ENCODE data around the gene FREM1. TPM values are rescaled to one million over a fixed set of nuclear protein-coding genes. Genes with fewer than 3 reads are reported as not detected.

Gene FREM1
- total RNA-seq, 2 experiments from 2014 or later: not detected

DNA sequence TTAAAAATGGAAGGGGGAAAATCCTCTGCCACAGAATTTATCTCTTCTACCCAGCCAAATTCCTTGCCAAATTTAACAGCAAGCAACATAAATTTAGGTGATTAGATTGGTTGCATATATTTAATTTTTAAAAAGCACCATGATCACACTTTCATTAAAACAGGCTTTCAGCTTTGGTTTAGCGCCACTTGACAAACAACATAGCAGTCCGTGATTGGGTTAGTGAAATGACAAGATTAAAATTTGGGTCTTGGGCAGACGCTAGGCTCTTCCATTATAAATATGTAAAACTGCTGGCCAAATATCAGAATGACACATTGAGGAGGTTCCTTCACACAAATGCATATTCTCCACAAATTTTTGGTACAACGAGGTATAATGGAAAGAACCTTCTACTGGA, 129.5 kb downstream of the FREM1 start:
- TF ChIP-seq, protein P1, sequence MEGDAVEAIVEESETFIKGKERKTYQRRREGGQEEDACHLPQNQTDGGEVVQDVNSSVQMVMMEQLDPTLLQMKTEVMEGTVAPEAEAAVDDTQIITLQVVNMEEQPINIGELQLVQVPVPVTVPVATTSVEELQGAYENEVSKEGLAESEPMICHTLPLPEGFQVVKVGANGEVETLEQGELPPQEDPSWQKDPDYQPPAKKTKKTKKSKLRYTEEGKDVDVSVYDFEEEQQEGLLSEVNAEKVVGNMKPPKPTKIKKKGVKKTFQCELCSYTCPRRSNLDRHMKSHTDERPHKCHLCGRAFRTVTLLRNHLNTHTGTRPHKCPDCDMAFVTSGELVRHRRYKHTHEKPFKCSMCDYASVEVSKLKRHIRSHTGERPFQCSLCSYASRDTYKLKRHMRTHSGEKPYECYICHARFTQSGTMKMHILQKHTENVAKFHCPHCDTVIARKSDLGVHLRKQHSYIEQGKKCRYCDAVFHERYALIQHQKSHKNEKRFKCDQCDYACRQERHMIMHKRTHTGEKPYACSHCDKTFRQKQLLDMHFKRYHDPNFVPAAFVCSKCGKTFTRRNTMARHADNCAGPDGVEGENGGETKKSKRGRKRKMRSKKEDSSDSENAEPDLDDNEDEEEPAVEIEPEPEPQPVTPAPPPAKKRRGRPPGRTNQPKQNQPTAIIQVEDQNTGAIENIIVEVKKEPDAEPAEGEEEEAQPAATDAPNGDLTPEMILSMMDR (conservative IDR thresholded peaks at IDR 0.05; ENCODE audit: low read length): no peak
- Histone ChIP-seq H3K36me3 (ENCODE audit: insufficient read depth, low read length) (no peaks in the 10 kb centered on the region), H3K79me2 (ENCODE audit: insufficient read depth, low read depth, low read length) (no peaks in the 10 kb centered on the region), H3K9me2 (ENCODE audit: insufficient read depth, low read length) (no peaks in the 10 kb centered on the region), H3K4me2 (ENCODE audit: low read length) (no peak overlapping the region), H4K20me1 (ENCODE audit: insufficient read depth, low read length) (no peaks in the 10 kb centered on the region), H3K27ac (ENCODE audit: low read depth, low read length, poor library complexity, severe bottlenecking) (no peak overlapping the region), H2AFZ (ENCODE audit: low read length) (no peak overlapping the region), H3K4me1 (ENCODE audit: insufficient read depth, low read length, poor library complexity, severe bottlenecking) (no peaks in the 10 kb centered on the region), H3K9me3 (ENCODE audit: low read length) (no peaks in the 10 kb centered on the region), H3K4me3 (ENCODE audit: low read depth, low read length, poor library complexity, severe bottlenecking) (no peak overlapping the region)
- intact Hi-C loops (cut with micrococcal nuclease; ENCODE audit: unreplicated experiment): no loop called here
- ChIA-PET CTCF (ENCODE audit: unreplicated experiment) (no interaction called here), POLR2A (interaction anchor here (0.7 to 0.8 kb wide), 2 partner anchors 40 to 127 kb away, joined by 3 to 6 read pairs; no protein-coding TSS in a partner anchor)
- no peak for DNase-seq (ENCODE audit: low spot score)
- BruUV-seq (replicated peaks): no TSS peak

DNA sequence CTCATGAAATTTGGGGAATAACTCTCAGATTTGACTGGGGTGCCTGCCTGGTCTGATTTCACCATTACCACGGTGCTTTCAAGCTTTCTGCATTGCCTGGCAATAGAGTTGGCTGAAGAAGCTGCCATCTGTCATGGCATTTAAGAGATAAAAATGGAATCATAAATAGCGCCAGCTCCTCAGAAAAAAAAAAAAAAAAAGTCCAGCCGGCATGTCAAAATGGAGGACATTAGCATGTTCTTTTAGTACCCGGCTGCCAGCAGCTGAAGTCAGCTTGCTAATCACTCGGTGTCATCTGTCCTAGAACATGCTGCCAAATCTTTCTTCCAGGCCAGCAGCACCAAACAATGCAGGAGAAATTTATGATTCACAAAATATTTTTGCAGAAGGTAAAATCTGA, 130.0 kb downstream of the FREM1 start:
- H3K4me1 ChIP-seq (ENCODE audit: insufficient read depth, low read length, poor library complexity, severe bottlenecking): no peaks in the 10 kb centered on the region
- H3K4me3 ChIP-seq (ENCODE audit: low read depth, low read length, poor library complexity, severe bottlenecking): no peak overlapping the region
- ChIA-PET CTCF (ENCODE audit: unreplicated experiment) (no interaction called here), POLR2A (interaction anchor here (0.7 to 0.8 kb wide), 4 partner anchors 13 to 127 kb away, joined by 3 to 6 read pairs (median 4); no protein-coding TSS in a partner anchor)
- no peak overlapping the region for H2AFZ ChIP-seq (ENCODE audit: low read length)
- no TSS peak for BruUV-seq (replicated peaks)
- no peak overlapping the region for H3K27ac ChIP-seq (ENCODE audit: low read depth, low read length, poor library complexity, severe bottlenecking)
- no peak for DNase-seq (ENCODE audit: low spot score)
- H3K79me2 ChIP-seq (ENCODE audit: insufficient read depth, low read depth, low read length): no peaks in the 10 kb centered on the region
- intact Hi-C loops (cut with micrococcal nuclease; ENCODE audit: unreplicated experiment): no loop called here
- H3K36me3 ChIP-seq (ENCODE audit: insufficient read depth, low read length): no peaks in the 10 kb centered on the region
- H4K20me1 ChIP-seq (ENCODE audit: insufficient read depth, low read length): no peaks in the 10 kb centered on the region
- H3K9me2 ChIP-seq (ENCODE audit: insufficient read depth, low read length): no peaks in the 10 kb centered on the region
- H3K9me3 ChIP-seq (ENCODE audit: low read length): no peaks in the 10 kb centered on the region
- no peak overlapping the region for H3K4me2 ChIP-seq (ENCODE audit: low read length)
- no peak for TF ChIP-seq EZH2phosphoT487 (IDR thresholded peaks at IDR 0.05; ENCODE audit: borderline replicate concordance, low read depth, low read length)
- TF ChIP-seq, protein P1 (conservative IDR thresholded peaks at IDR 0.05; ENCODE audit: low read length): no peak

DNA sequence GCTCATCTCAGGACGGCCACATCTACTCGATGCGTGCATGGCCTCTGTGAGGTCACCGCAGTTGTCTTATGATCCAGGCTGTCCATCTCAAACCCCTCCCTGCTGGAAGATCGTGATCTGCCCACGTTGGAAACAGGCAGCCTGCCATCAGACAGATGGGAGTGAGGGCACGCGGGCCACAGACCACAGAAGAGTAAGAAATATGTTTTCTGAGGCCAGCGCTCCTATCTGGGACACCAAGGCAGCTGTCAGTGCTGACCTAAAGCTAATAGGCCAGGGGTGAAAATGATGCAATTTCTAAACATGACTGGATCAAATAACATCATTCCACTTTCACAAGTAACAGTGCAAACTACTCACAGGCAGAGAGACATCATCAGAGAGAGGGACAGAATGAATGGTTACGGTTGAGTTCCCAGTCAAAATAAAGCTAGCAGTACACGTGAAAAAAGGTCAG, 130.6 kb downstream of the FREM1 start:
- no TSS peak for BruUV-seq (replicated peaks)
- Histone ChIP-seq H3K4me2 (ENCODE audit: low read length) (no peak overlapping the region), H3K9me2 (ENCODE audit: insufficient read depth, low read length) (no peaks in the 10 kb centered on the region), H3K27ac (ENCODE audit: low read depth, low read length, poor library complexity, severe bottlenecking) (no peak overlapping the region), H3K4me3 (ENCODE audit: low read depth, low read length, poor library complexity, severe bottlenecking) (no peak overlapping the region), H2AFZ (ENCODE audit: low read length) (no peak overlapping the region), H3K36me3 (ENCODE audit: insufficient read depth, low read length) (no peaks in the 10 kb centered on the region), H3K4me1 (ENCODE audit: insufficient read depth, low read length, poor library complexity, severe bottlenecking) (no peaks in the 10 kb centered on the region), H4K20me1 (ENCODE audit: insufficient read depth, low read length) (no peaks in the 10 kb centered on the region), H3K79me2 (ENCODE audit: insufficient read depth, low read depth, low read length) (no peaks in the 10 kb centered on the region), H3K9me3 (ENCODE audit: low read length) (no peaks in the 10 kb centered on the region)
- no peak for DNase-seq (ENCODE audit: low spot score)
- POLR2A ChIA-PET: interaction anchor here (0.8 kb wide), 3 partner anchors 13 to 126 kb away, joined by 3 to 6 read pairs (median 3); no protein-coding TSS in a partner anchor
- CTCF ChIA-PET (ENCODE audit: unreplicated experiment): no interaction called here
- TF ChIP-seq, protein P1 (conservative IDR thresholded peaks at IDR 0.05; ENCODE audit: low read length): no peak
- TF ChIP-seq EZH2phosphoT487 (IDR thresholded peaks at IDR 0.05; ENCODE audit: borderline replicate concordance, low read depth, low read length): no peak
- intact Hi-C loops (cut with micrococcal nuclease; ENCODE audit: unreplicated experiment): no loop called here

All from OCI-LY7 (cell line).